Neural cell (in vitro differentiated cells): Measurements from ENCODE around the gene FAM174A. TPM values are rescaled to one million over a fixed set of nuclear protein-coding genes. Genes with fewer than 3 reads are reported as not detected.
A peak's percentile ranks its signal among the peaks of the same experiment; 100 is the strongest.

ENCODE experiments used
- H2AFZ ChIP-seq: fragments of 200-600, 300-800 bp; sonication (generic), shearing (Covaris generic); 2 replicates; pipeline ENCODE4 v1.6.0; 2014; ENCODE audit warnings: low read depth, mild to moderate bottlenecking, antibody characterized with exemption, low read length, moderate library complexity
- H3F3A ChIP-seq: fragments of 200-600 bp; shearing (Covaris generic); 2 replicates; pipeline ENCODE4 v1.6.1; 2016; ENCODE audit warnings: mild to moderate bottlenecking, moderate library complexity, mixed read lengths, antibody characterized with exemption, low read length; ENCODE audit not compliant: insufficient read depth, poor library complexity, severe bottlenecking
- H3K27ac ChIP-seq: fragments of 200-600, 300-800 bp; sonication (generic), shearing (Covaris generic); 2 replicates; pipeline ENCODE4 v1.5.1; 2014; ENCODE audit warnings: mild to moderate bottlenecking, low read length, moderate library complexity
- H3K27me3 ChIP-seq: fragments of 300-800, 200-600 bp; sonication (generic), shearing (Covaris generic); 2 replicates; pipeline ENCODE4 v1.6.0; 2014; ENCODE audit warnings: mild to moderate bottlenecking, low read depth, low read length, moderate library complexity; ENCODE audit not compliant: insufficient read depth
- H3K36me3 ChIP-seq: fragments of 300-800, 200-600 bp; sonication (generic), shearing (Covaris generic); 2 replicates; pipeline ENCODE4 v1.5.1; 2014; ENCODE audit warnings: mild to moderate bottlenecking, antibody characterized with exemption, low read length, moderate library complexity; ENCODE audit not compliant: insufficient read depth
- H3K4me2 ChIP-seq: fragments of 300-800, 200-600 bp; sonication (generic), shearing (Covaris generic); 2 replicates; pipeline ENCODE4 v1.6.0; 2014; ENCODE audit warnings: mild to moderate bottlenecking, low read length
- H3K4me3 ChIP-seq: fragments of 300-800, 200-600 bp; sonication (generic), shearing (Covaris generic); 2 replicates; pipeline ENCODE4 v1.5.1; 2014; ENCODE audit warnings: mild to moderate bottlenecking, low read length, moderate library complexity
- H3K79me2 ChIP-seq: fragments of 200-600 bp; shearing (Covaris generic); replicated peaks from 2 replicates; pipeline ENCODE4 v1.6.0; 2014; ENCODE audit warnings: mild to moderate bottlenecking, low read length, moderate library complexity; ENCODE audit not compliant: insufficient read depth
- H3K9ac ChIP-seq: fragments of 300-800, 200-600 bp; sonication (generic), shearing (Covaris generic); 2 replicates; pipeline ENCODE4 v1.6.1; 2016; ENCODE audit warnings: mild to moderate bottlenecking, low read length, mixed read lengths
- H3K9me2 ChIP-seq: fragments of 200-600 bp; shearing (Covaris generic); 2 replicates; pipeline ENCODE4 v1.6.1; 2016; ENCODE audit warnings: mild to moderate bottlenecking, low read length, mixed read lengths; ENCODE audit not compliant: insufficient read depth
- H3K9me3 ChIP-seq: fragments of 200-600, 300-800 bp; sonication (generic), shearing (Covaris generic); 2 replicates; pipeline ENCODE4 v1.6.1; 2016; ENCODE audit warnings: mild to moderate bottlenecking, mixed run types, low read length, moderate library complexity, mixed read lengths
- H4K20me1 ChIP-seq: fragments of 200-600 bp; shearing (Covaris generic); 2 replicates; pipeline ENCODE4 v1.6.1; 2016; ENCODE audit warnings: mild to moderate bottlenecking, mixed run types; ENCODE audit not compliant: insufficient read depth
- EP300 ChIP-seq: fragments of 450-650 bp; conservative IDR thresholded peaks from 2 replicates; pipeline ENCODE4 v1.6.1; 2014; ENCODE audit warnings: antibody characterized with exemption, mild to moderate bottlenecking, moderate library complexity; ENCODE audit not compliant: poor library complexity, severe bottlenecking
- EZH2 ChIP-seq: fragments of 200-600, 300-800 bp; shearing (Covaris generic), sonication (generic); IDR thresholded peaks from 2 replicates; pipeline ENCODE4 v1.6.1; 2014; ENCODE audit warnings: antibody characterized with exemption, low read length, borderline replicate concordance, mild to moderate bottlenecking; ENCODE audit not compliant: insufficient read depth, poor library complexity, severe bottlenecking
- MXI1 ChIP-seq: fragments of 450-650 bp; conservative IDR thresholded peaks from 2 replicates; pipeline ENCODE4 v1.6.1; 2014; ENCODE audit warnings: antibody characterized with exemption, mild to moderate bottlenecking; ENCODE audit not compliant: poor library complexity, severe bottlenecking
- POLR2AphosphoS5 ChIP-seq: IDR thresholded peaks from 2 replicates; pipeline ENCODE4 v1.6.1; 2012
- RAD21 ChIP-seq: fragments of 450-650 bp; conservative IDR thresholded peaks from 2 replicates; pipeline ENCODE4 v1.6.1; 2014; ENCODE audit warnings: antibody characterized with exemption, mild to moderate bottlenecking, moderate library complexity
- REST ChIP-seq: IDR thresholded peaks from 2 replicates; pipeline ENCODE4 v1.6.1; 2012; ENCODE audit warnings: borderline replicate concordance
- SMC3 ChIP-seq: fragments of 450-650 bp; conservative IDR thresholded peaks from 2 replicates; pipeline ENCODE4 v1.6.1; 2014; ENCODE audit warnings: antibody characterized with exemption, mild to moderate bottlenecking, moderate library complexity; ENCODE audit not compliant: poor library complexity
- TAF1 ChIP-seq: IDR thresholded peaks from 2 replicates; pipeline ENCODE4 v1.6.1; 2012; ENCODE audit warnings: low read depth
- polyA minus RNA-seq: library from RNA; depleted of rRNA, polyadenylated mRNA; stranded (reverse); fragments of >200 nt; gene quantifications from 2 replicates; pipeline ENCODE4 v1.2.3, GENCODE V29; 2014
- polyA plus RNA-seq: library from polyadenylated mRNA; depleted of rRNA; stranded (reverse); fragments of >200 nt; gene quantifications from 2 replicates; pipeline ENCODE4 v1.2.3, GENCODE V29; 2014
- TF ChIP-seq, protein P1 (sequence below): fragments of 450-650 bp; IDR thresholded peaks from 2 replicates; pipeline ENCODE4 v1.5.1; 2014; ENCODE audit warnings: antibody characterized with exemption, mild to moderate bottlenecking, moderate library complexity; ENCODE audit not compliant: poor library complexity, severe bottlenecking

FAM174A gene
- 33.9 and 43.7 TPM in 2 replicates for polyA plus RNA-seq
- 28.8 and 34.8 TPM in 2 replicates for polyA minus RNA-seq

DNA sequence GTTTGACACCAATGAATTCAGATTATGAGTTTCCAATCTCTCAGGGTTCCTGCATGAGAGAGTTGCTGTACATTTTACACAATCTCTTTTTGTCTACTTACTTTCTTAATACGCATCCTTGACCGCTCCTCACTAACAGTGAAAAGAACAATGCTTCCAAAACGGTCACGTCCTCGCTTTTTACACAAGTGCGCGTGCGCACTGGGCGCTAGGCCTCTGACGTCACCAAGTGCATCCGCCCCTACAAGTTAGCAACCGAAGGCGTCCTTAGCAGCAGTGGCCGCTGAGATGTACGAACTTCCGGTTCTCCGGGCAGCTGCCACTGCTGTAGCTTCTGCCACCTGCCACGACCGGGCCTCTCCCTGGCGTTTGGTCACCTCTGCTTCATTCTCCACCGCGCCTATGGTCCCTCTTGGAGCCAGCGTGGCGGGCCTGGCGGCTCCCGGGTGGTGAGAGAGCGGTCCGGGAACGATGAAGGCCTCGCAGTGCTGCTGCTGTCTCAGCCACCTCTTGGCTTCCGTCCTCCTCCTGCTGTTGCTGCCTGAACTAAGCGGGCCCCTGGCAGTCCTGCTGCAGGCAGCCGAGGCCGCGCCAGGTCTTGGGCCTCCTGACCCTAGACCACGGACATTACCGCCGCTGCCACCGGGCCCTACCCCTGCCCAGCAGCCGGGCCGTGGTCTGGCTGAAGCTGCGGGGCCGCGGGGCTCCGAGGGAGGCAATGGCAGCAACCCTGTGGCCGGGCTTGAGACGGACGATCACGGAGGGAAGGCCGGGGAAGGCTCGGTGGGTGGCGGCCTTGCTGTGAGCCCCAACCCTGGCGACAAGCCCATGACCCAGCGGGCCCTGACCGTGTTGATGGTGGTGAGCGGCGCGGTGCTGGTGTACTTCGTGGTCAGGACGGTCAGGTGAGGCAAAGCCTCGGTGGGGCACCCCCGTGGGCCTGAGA, at the start of gene FAM174A:
TSS of gene FAM174A (plus strand) at position 315 of the 946 bp plus-strand sequence. CDS start at position 472, 157 bp downstream.
- H3K9me3 ChIP-seq: no peaks in the 10 kb centered on the region
- peak within 1 kb of the TSS; percentile 95 for H3K4me2 ChIP-seq
- H3K4me3 ChIP-seq: peak within 1 kb of the TSS; percentile 94
- no peaks in the 10 kb centered on the region for H3K9me2 ChIP-seq
- H3K79me2 ChIP-seq: peaks cover 14% of the 10 kb centered on the region
- H3K9ac ChIP-seq: peak within 1 kb of the TSS; percentile 91
- H3K36me3 ChIP-seq: no peaks in the 10 kb centered on the region
- peak within 1 kb of the TSS; percentile 93 for H2AFZ ChIP-seq
- H3K27me3 ChIP-seq: no peaks in the 10 kb centered on the region
- no peaks in the 10 kb centered on the region for H4K20me1 ChIP-seq
- peak within 1 kb of the TSS; percentile 94 for H3K27ac ChIP-seq
- H3F3A ChIP-seq: no peaks in the 10 kb centered on the region
- TF ChIP-seq SMC3: peak; percentile 61
- TF ChIP-seq, protein P1, sequence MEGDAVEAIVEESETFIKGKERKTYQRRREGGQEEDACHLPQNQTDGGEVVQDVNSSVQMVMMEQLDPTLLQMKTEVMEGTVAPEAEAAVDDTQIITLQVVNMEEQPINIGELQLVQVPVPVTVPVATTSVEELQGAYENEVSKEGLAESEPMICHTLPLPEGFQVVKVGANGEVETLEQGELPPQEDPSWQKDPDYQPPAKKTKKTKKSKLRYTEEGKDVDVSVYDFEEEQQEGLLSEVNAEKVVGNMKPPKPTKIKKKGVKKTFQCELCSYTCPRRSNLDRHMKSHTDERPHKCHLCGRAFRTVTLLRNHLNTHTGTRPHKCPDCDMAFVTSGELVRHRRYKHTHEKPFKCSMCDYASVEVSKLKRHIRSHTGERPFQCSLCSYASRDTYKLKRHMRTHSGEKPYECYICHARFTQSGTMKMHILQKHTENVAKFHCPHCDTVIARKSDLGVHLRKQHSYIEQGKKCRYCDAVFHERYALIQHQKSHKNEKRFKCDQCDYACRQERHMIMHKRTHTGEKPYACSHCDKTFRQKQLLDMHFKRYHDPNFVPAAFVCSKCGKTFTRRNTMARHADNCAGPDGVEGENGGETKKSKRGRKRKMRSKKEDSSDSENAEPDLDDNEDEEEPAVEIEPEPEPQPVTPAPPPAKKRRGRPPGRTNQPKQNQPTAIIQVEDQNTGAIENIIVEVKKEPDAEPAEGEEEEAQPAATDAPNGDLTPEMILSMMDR: no peak
- peak; percentile 63 for TF ChIP-seq RAD21
- peak; percentile 76 for TF ChIP-seq TAF1
- peak; percentile 98 for TF ChIP-seq POLR2AphosphoS5
- TF ChIP-seq MXI1: peak; percentile 94
- no peak for TF ChIP-seq EP300
- no peak for TF ChIP-seq EZH2
- TF ChIP-seq REST: peak; percentile 60

DNA sequence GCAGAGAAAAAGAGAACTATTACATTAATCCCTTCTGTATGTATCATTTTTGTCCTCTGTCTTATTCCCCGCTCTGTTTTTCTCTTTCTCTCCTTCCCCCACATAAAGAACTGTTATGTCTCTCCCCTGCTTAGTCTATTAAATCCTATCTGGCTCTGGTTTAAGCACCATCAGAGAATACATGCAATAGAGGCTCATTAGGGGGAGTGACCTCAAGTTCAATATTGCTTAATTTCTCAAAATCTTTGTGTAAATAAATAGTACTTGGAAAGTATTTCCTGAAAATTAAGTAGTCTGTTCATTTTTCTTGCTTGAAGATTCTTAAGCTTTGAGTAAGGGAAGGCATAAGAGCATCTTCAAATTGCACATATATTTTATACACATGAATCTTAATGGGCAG, 41.2 kb upstream of the FAM174A start:
- H2AFZ ChIP-seq: no peak overlapping the region
- no peaks in the 10 kb centered on the region for H3K27me3 ChIP-seq
- H4K20me1 ChIP-seq: no peaks in the 10 kb centered on the region
- H3K9me3 ChIP-seq: no peaks in the 10 kb centered on the region
- TF ChIP-seq, protein P1: no peak
- no peak for TF ChIP-seq EP300
- TF ChIP-seq TAF1: no peak
- TF ChIP-seq MXI1: no peak
- TF ChIP-seq EZH2: no peak
- TF ChIP-seq POLR2AphosphoS5: no peak
- TF ChIP-seq SMC3: no peak
- TF ChIP-seq RAD21: no peak
- TF ChIP-seq REST: no peak
- H3K4me3 ChIP-seq: no peak overlapping the region
- no peaks in the 10 kb centered on the region for H3F3A ChIP-seq
- no peaks in the 10 kb centered on the region for H3K9me2 ChIP-seq
- H3K9ac ChIP-seq: no peak overlapping the region
- H3K36me3 ChIP-seq: no peaks in the 10 kb centered on the region
- H3K4me2 ChIP-seq: no peak overlapping the region
- no peaks in the 10 kb centered on the region for H3K79me2 ChIP-seq
- H3K27ac ChIP-seq: no peak overlapping the region
